IMR-90 (cell line): Measurements from ENCODE around the gene TEC. TPM values are rescaled to one million over a fixed set of nuclear protein-coding genes. Genes with fewer than 3 reads are reported as not detected.

Experiments
- ATAC-seq: fragments of 200-7000 bp; cut with Tn5 transposase; 2 replicates; pipeline ENCODE4 v1.9.1; 2020; ENCODE audit warnings: low read depth, mild to moderate bottlenecking, moderate library complexity
- BruUV-seq: library from RNA; stranded (reverse); fragments of 400-500 nt; replicated peaks from 2 replicates; lab custom pipeline; 2021; lab: Mats Ljungman, UMichigan
- CTCF ChIA-PET: fragments of 300-600 bp; formaldehyde crosslinking; extraction: SDS; loops from one replicate; lab custom pipeline; 2021; ENCODE audit warnings: antibody characterized with exemption; lab: Yijun Ruan, JAX
- POLR2A ChIA-PET: fragments of 300-600 bp; sonication (Branson Sonifier 250); formaldehyde crosslinking; loops from one replicate; lab custom pipeline; 2022; ENCODE audit warnings: antibody characterized with exemption; ENCODE audit not compliant: unreplicated experiment; lab: Charles Lee
- DNase-seq: peaks from one replicate; pipeline ENCODE4 v3.0.0; 2013
- H2AFZ ChIP-seq: replicated peaks from 2 replicates; pipeline ENCODE3; 2013; ENCODE audit warnings: low read length, mild to moderate bottlenecking; ENCODE audit not compliant: poor library complexity
- H2AK5ac ChIP-seq: 2 replicates; pipeline ENCODE4 v1.6.1; 2013; ENCODE audit warnings: low read depth, low read length, inconsistent platforms
- H2AK9ac ChIP-seq: replicated peaks from 2 replicates; pipeline ENCODE3; 2013; ENCODE audit warnings: mild to moderate bottlenecking, low read depth, low read length, moderate library complexity; ENCODE audit not compliant: poor library complexity
- H2BK120ac ChIP-seq: 2 replicates; pipeline ENCODE4 v1.6.1; 2013; ENCODE audit warnings: low read depth, low read length, inconsistent platforms
- H2BK15ac ChIP-seq: 3 replicates; pipeline ENCODE4 v1.6.1; 2013; ENCODE audit warnings: low read depth, low read length, inconsistent platforms
- H2BK20ac ChIP-seq: 2 replicates; pipeline ENCODE4 v1.6.1; 2013; ENCODE audit warnings: low read depth, mild to moderate bottlenecking, inconsistent platforms, low read length, moderate library complexity
- H2BK5ac ChIP-seq: 2 replicates; pipeline ENCODE4 v1.6.1; 2013; ENCODE audit warnings: mild to moderate bottlenecking, low read depth, low read length, inconsistent platforms; ENCODE audit not compliant: poor library complexity, severe bottlenecking
- H3K14ac ChIP-seq: replicated peaks from 2 replicates; pipeline ENCODE4 v1.6.1; 2013; ENCODE audit warnings: low read depth, low read length, inconsistent platforms
- H3K18ac ChIP-seq: 2 replicates; pipeline ENCODE4 v1.6.1; 2013; ENCODE audit warnings: low read depth, low read length, control low read depth
- H3K23ac ChIP-seq: 2 replicates; pipeline ENCODE4 v1.6.1; 2013; ENCODE audit warnings: low read depth, low read length, inconsistent platforms
- H3K27ac ChIP-seq: 2 replicates; pipeline ENCODE4 v1.5.1; 2013; ENCODE audit warnings: mild to moderate bottlenecking, control low read depth, low read length; ENCODE audit not compliant: insufficient read depth
- H3K27me3 ChIP-seq: 2 replicates; pipeline ENCODE4 v1.6.1; 2013; ENCODE audit warnings: low read length; ENCODE audit not compliant: control insufficient read depth, insufficient read depth
- H3K36me3 ChIP-seq: 2 replicates; pipeline ENCODE4 v1.6.1; 2013; ENCODE audit warnings: low read length, mixed read lengths; ENCODE audit not compliant: control insufficient read depth, insufficient read depth
- H3K4ac ChIP-seq: 2 replicates; pipeline ENCODE4 v1.6.1; 2013; ENCODE audit warnings: low read depth, low read length, inconsistent platforms
- H3K4me1 ChIP-seq: 2 replicates; pipeline ENCODE4 v1.6.1; 2013; ENCODE audit warnings: low read length, mixed read lengths; ENCODE audit not compliant: control insufficient read depth, insufficient read depth
- H3K4me2 ChIP-seq: 2 replicates; pipeline ENCODE4 v1.6.1; 2013; ENCODE audit warnings: low read depth, mild to moderate bottlenecking, control low read depth, low read length, moderate library complexity
- H3K4me3 ChIP-seq: 2 replicates; pipeline ENCODE4 v1.5.1; 2013; ENCODE audit warnings: low read depth, mild to moderate bottlenecking, control low read depth, low read length, moderate library complexity; ENCODE audit not compliant: insufficient read depth
- H3K56ac ChIP-seq: 2 replicates; pipeline ENCODE4 v1.6.1; 2013; ENCODE audit warnings: low read length, inconsistent platforms; ENCODE audit not compliant: insufficient read depth; ENCODE audit errors: extremely low read depth
- H3K79me1 ChIP-seq, 2 experiments: 2 replicates each; pipeline ENCODE4 v1.6.1; 2013; ENCODE audit warnings: low read length in 2 of 2, inconsistent platforms in 1 of 2, low read depth in 1 of 2
- H3K9ac ChIP-seq: 2 replicates; pipeline ENCODE4 v1.6.1; 2013; ENCODE audit warnings: low read depth, low read length, control low read depth
- H3K9me1 ChIP-seq: 2 replicates; pipeline ENCODE4 v1.6.1; 2013; ENCODE audit warnings: low read length, inconsistent platforms; ENCODE audit not compliant: insufficient read depth
- H3K9me3 ChIP-seq: 2 replicates; pipeline ENCODE4 v1.6.1; 2013; ENCODE audit warnings: low read length; ENCODE audit not compliant: control insufficient read depth, insufficient read depth
- H4K20me1 ChIP-seq: 2 replicates; pipeline ENCODE4 v1.6.1; 2013; ENCODE audit warnings: low read length, inconsistent platforms; ENCODE audit not compliant: insufficient read depth
- H4K5ac ChIP-seq: 2 replicates; pipeline ENCODE4 v1.6.1; 2013; ENCODE audit warnings: mild to moderate bottlenecking, low read depth, low read length, control low read depth
- H4K8ac ChIP-seq, 2 experiments: 2 replicates each; pipeline ENCODE4 v1.6.1; 2013; ENCODE audit warnings: low read depth in 2 of 2, low read length in 2 of 2, control low read depth in 1 of 2, inconsistent platforms in 1 of 2
- H4K91ac ChIP-seq: 2 replicates; pipeline ENCODE4 v1.6.1; 2013; ENCODE audit warnings: low read depth, low read length, inconsistent platforms; ENCODE audit not compliant: insufficient read depth
- BHLHE40 ChIP-seq: fragments of 150-350 bp; IDR thresholded peaks from 2 replicates; pipeline ENCODE4 v1.6.1; 2016; ENCODE audit warnings: mild to moderate bottlenecking, low read depth, low read length
- CEBPB ChIP-seq: IDR thresholded peaks from 2 replicates; pipeline ENCODE4 v1.6.1; 2012; ENCODE audit warnings: low read depth, low read length, improper control_type of control experiment
- CHD1 ChIP-seq: IDR thresholded peaks from 2 replicates; pipeline ENCODE4 v1.6.1; 2012; ENCODE audit warnings: low read depth, low read length, improper control_type of control experiment
- FOS ChIP-seq: fragments of 150-350 bp; IDR thresholded peaks from 2 replicates; pipeline ENCODE4 v1.6.1; 2016; ENCODE audit warnings: low read depth, low read length
- MAFK ChIP-seq: IDR thresholded peaks from 2 replicates; pipeline ENCODE4 v1.6.1; 2012; ENCODE audit warnings: low read depth, low read length, improper control_type of control experiment
- MAZ ChIP-seq: IDR thresholded peaks from 2 replicates; pipeline ENCODE4 v1.6.1; 2012; ENCODE audit warnings: low read depth, mild to moderate bottlenecking, low read length, improper control_type of control experiment, moderate library complexity, borderline replicate concordance
- MXI1 ChIP-seq: IDR thresholded peaks from 2 replicates; pipeline ENCODE4 v1.6.1; 2012; ENCODE audit warnings: low read depth, mild to moderate bottlenecking, low read length, moderate library complexity, borderline replicate concordance
- NFE2L2 ChIP-seq: fragments of 150-350 bp; IDR thresholded peaks from 2 replicates; pipeline ENCODE4 v1.6.1; 2016; ENCODE audit warnings: low read depth, mild to moderate bottlenecking, low read length
- POLR2A ChIP-seq: IDR thresholded peaks from 2 replicates; pipeline ENCODE4 v1.6.1; 2012; ENCODE audit warnings: mild to moderate bottlenecking, low read depth, low read length
- RAD21 ChIP-seq: IDR thresholded peaks from 2 replicates; pipeline ENCODE4 v1.6.1; 2012; ENCODE audit warnings: low read length, improper control_type of control experiment
- RCOR1 ChIP-seq: IDR thresholded peaks from 2 replicates; pipeline ENCODE4 v1.6.1; 2012; ENCODE audit warnings: mild to moderate bottlenecking, low read length, improper control_type of control experiment; ENCODE audit not compliant: insufficient replicate concordance
- RFX5 ChIP-seq: IDR thresholded peaks from 2 replicates; pipeline ENCODE4 v1.8.0; 2012; ENCODE audit warnings: low read depth, mild to moderate bottlenecking, low read length, moderate library complexity
- SMC3 ChIP-seq: fragments of 150-350 bp; IDR thresholded peaks from 2 replicates; pipeline ENCODE4 v1.6.1; 2016; ENCODE audit warnings: low read depth, mild to moderate bottlenecking, antibody characterized with exemption, low read length, moderate library complexity
- WGBS, 2 experiments: methylation state at CpG; one replicate each; pipeline versions ENCODE4 v1.1.5 to v1.1.7; 2013; ENCODE audit warnings: missing lambda C conversion rate in 2 of 2; ENCODE audit not compliant: insufficient read length in 1 of 2; ENCODE audit errors: extremely low coverage in 2 of 2; 5-methylcytosine and 5-hydroxymethylcytosine counted together
- dilution Hi-C: fragments of 300-500 bp; cut with HindIII; formaldehyde crosslinking; loops from one replicate; pipeline ENCODE4 v1.14.3; 2018; ENCODE audit warnings: low sequenced_read_pairs; ENCODE audit not compliant: unreplicated experiment
- in situ Hi-C: fragments of 300-500 bp; cut with MboI; formaldehyde crosslinking; loops from 3 replicates; pipeline ENCODE4 v1.14.3; 2019; ENCODE audit warnings: low sequenced_read_pairs, inconsistent platforms, mixed read lengths
- intact Hi-C: fragments of 100-400 bp; cut with micrococcal nuclease; formaldehyde crosslinking; loops from 2 replicates; pipeline ENCODE4 v1.10.0; 2022
- polyA plus RNA-seq, 3 experiments: library from polyadenylated mRNA; depleted of rRNA; stranded (reverse); fragments of >200 nt; gene quantifications; 2 replicates each; pipeline ENCODE4 v1.2.3, GENCODE V29; 2012; ENCODE audit warnings: low replicate concordance in 1 of 3
- total RNA-seq: library from RNA; depleted of rRNA; stranded (reverse); fragments of >200 nt; gene quantifications from 2 replicates; pipeline ENCODE4 v1.2.3, GENCODE V29; 2012
- TF ChIP-seq, protein P1 (sequence below): conservative IDR thresholded peaks from 2 replicates; pipeline ENCODE4 v1.5.1; 2012; ENCODE audit warnings: mild to moderate bottlenecking, low read depth, low read length, improper control_type of control experiment
- TF ChIP-seq, protein P2 (sequence below): fragments of 150-350 bp; IDR thresholded peaks from 2 replicates; pipeline ENCODE4 v1.6.1; 2016; ENCODE audit warnings: low read depth, mild to moderate bottlenecking, low read length, moderate library complexity, borderline replicate concordance
- TF ChIP-seq, protein P3 (sequence below): fragments of 150-350 bp; IDR thresholded peaks from 2 replicates; pipeline ENCODE4 v1.6.1; 2017; ENCODE audit warnings: mild to moderate bottlenecking, antibody characterized with exemption, low read length, low read depth

TEC gene
- total and polyA plus RNA-seq, 2 of the 4 experiments (the other 2 are of a cell fraction), result 0.39 to 0.54 TPM

DNA sequence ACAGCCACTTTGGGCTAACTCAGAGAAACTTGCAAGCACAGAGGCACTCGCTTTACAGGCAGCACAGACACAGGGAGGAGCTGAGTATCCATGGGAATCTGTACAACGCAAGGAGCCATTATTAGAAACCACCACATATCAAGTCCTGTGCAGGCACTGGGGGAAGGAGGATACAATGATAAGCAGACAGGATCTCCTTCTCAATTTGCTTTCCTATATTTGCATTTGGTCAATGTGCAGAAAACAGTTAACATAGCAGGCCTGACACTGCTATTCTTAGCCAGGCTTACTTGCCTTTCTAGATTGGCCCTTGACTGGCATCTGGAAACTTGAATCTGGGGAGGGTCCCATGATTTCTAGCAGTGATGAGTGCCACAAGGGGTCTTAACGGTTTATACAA, 65.8 kb downstream of the TEC start:
- H2AFZ ChIP-seq, result no peak overlapping the region
- H2AK9ac ChIP-seq, result no peak overlapping the region
- H2AK5ac ChIP-seq, result no peak overlapping the region
- H4K91ac ChIP-seq, result no peak overlapping the region
- peaks cover 2% of the 10 kb centered on the region; the same call in 1 of the 2 replicates for H3K27me3 ChIP-seq
- H3K9me3 ChIP-seq, result no peaks in the 10 kb centered on the region
- no peak overlapping the region for H4K5ac ChIP-seq
- H3K9me1 ChIP-seq, result no peaks in the 10 kb centered on the region
- POLR2A ChIA-PET, result no interaction called here
- no peak overlapping the region for H3K4me2 ChIP-seq
- H3K4me3 ChIP-seq, result no peak overlapping the region
- intact Hi-C loops (no loop called here), dilution Hi-C loops (no loop called here), in situ Hi-C loops (no loop called here)
- H3K9ac ChIP-seq, result no peak overlapping the region
- no peak overlapping the region for H2BK5ac ChIP-seq
- no peak overlapping the region for H2BK20ac ChIP-seq
- H3K14ac ChIP-seq, result no peak overlapping the region
- H3K36me3 ChIP-seq, result no peaks in the 10 kb centered on the region
- no peak overlapping the region for H2BK15ac ChIP-seq
- no peak overlapping the region for H3K27ac ChIP-seq
- DNase-seq, result no peak
- H3K79me1 ChIP-seq, result no peaks in the 10 kb centered on the region
- ATAC-seq, result no peak
- BruUV-seq, result no TSS peak
- no peak overlapping the region for H3K56ac ChIP-seq
- WGBS, 2 experiments, result 60% methylated on average over 1 of the region's 3 CpGs; no CpG with 5 or more reads in 1 of the 2 experiments
- H3K18ac ChIP-seq, result no peak overlapping the region
- CTCF ChIA-PET, result interaction anchor here (0.6 kb wide), 1 partner anchor 344 kb away, joined by 3 read pairs; no protein-coding TSS in a partner anchor
- H3K23ac ChIP-seq, result no peak overlapping the region
- no peaks in the 10 kb centered on the region for H4K20me1 ChIP-seq
- no peak for TF ChIP-seq CEBPB
- TF ChIP-seq NFE2L2, result no peak
- no peak for TF ChIP-seq BHLHE40
- TF ChIP-seq, protein P1, sequence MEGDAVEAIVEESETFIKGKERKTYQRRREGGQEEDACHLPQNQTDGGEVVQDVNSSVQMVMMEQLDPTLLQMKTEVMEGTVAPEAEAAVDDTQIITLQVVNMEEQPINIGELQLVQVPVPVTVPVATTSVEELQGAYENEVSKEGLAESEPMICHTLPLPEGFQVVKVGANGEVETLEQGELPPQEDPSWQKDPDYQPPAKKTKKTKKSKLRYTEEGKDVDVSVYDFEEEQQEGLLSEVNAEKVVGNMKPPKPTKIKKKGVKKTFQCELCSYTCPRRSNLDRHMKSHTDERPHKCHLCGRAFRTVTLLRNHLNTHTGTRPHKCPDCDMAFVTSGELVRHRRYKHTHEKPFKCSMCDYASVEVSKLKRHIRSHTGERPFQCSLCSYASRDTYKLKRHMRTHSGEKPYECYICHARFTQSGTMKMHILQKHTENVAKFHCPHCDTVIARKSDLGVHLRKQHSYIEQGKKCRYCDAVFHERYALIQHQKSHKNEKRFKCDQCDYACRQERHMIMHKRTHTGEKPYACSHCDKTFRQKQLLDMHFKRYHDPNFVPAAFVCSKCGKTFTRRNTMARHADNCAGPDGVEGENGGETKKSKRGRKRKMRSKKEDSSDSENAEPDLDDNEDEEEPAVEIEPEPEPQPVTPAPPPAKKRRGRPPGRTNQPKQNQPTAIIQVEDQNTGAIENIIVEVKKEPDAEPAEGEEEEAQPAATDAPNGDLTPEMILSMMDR, result no peak
- TF ChIP-seq MAZ, result no peak
- no peak for TF ChIP-seq RAD21
- TF ChIP-seq, protein P2, sequence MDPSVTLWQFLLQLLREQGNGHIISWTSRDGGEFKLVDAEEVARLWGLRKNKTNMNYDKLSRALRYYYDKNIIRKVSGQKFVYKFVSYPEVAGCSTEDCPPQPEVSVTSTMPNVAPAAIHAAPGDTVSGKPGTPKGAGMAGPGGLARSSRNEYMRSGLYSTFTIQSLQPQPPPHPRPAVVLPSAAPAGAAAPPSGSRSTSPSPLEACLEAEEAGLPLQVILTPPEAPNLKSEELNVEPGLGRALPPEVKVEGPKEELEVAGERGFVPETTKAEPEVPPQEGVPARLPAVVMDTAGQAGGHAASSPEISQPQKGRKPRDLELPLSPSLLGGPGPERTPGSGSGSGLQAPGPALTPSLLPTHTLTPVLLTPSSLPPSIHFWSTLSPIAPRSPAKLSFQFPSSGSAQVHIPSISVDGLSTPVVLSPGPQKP, result no peak
- no peak for TF ChIP-seq POLR2A
- TF ChIP-seq RCOR1, result no peak
- no peak for TF ChIP-seq RFX5
- TF ChIP-seq MAFK, result no peak
- no peak for TF ChIP-seq SMC3
- no peak for TF ChIP-seq MXI1
- no peak for TF ChIP-seq FOS
- TF ChIP-seq, protein P3, sequence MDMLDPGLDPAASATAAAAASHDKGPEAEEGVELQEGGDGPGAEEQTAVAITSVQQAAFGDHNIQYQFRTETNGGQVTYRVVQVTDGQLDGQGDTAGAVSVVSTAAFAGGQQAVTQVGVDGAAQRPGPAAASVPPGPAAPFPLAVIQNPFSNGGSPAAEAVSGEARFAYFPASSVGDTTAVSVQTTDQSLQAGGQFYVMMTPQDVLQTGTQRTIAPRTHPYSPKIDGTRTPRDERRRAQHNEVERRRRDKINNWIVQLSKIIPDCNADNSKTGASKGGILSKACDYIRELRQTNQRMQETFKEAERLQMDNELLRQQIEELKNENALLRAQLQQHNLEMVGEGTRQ, result no peak
- TF ChIP-seq CHD1, result no peak
- H4K8ac ChIP-seq, result no peak overlapping the region
- H2BK120ac ChIP-seq, result no peak overlapping the region
- no peaks in the 10 kb centered on the region for H3K4me1 ChIP-seq
- H3K4ac ChIP-seq, result no peak overlapping the region
